Measurements from ENCODE around the gene ETV6.

The ETV6 gene

GRCh38 chr12:11722578-11723138 lies 73.2 kb downstream of the ETV6 start:
- DNase-seq: no peak

- no peak for DNase-seq
These were observed 74.5 kb downstream of the ETV6 start for GRCh38 chr12:11723993-11724392.

- DNase-seq: no peak
These were observed 75.4 kb downstream of the ETV6 start for GRCh38 chr12:11724888-11725311.

GRCh38 chr12:11725686-11726085 lies 76.2 kb downstream of the ETV6 start:
- no peak for DNase-seq

GRCh38 chr12:11726659-11727058 lies 77.2 kb downstream of the ETV6 start:
- no peak for DNase-seq

- DNase-seq: no peak
These were observed 77.7 kb downstream of the ETV6 start for GRCh38 chr12:11727133-11727664.

GRCh38 chr12:11728154-11728755 lies 78.8 kb downstream of the ETV6 start:
- DNase-seq: no peak

GRCh38 chr12:11729008-11729407 lies 79.5 kb downstream of the ETV6 start:
- DNase-seq: no peak

- DNase-seq: no peak
These were observed 80.1 kb downstream of the ETV6 start for GRCh38 chr12:11729439-11730150.

- no peak for DNase-seq
These were observed 81.0 kb downstream of the ETV6 start for GRCh38 chr12:11730299-11731041.

- no peak for DNase-seq
These were observed 81.5 kb downstream of the ETV6 start for GRCh38 chr12:11731042-11731357.

- no peak for DNase-seq
These were observed 82.0 kb downstream of the ETV6 start for GRCh38 chr12:11731455-11731854.

GRCh38 chr12:11732023-11732422 lies 82.5 kb downstream of the ETV6 start:
- no peak for DNase-seq

- DNase-seq: no peak
These were observed 83.2 kb downstream of the ETV6 start for GRCh38 chr12:11732715-11733114.

- no peak for DNase-seq
These were observed 85.2 kb downstream of the ETV6 start for GRCh38 chr12:11734580-11735180.

GRCh38 chr12:11738450-11738849 lies 89.0 kb downstream of the ETV6 start:
- DNase-seq: no peak

GRCh38 chr12:11739980-11740577 lies 90.6 kb downstream of the ETV6 start:
- DNase-seq: no peak

GRCh38 chr12:11741434-11742092 lies 92.1 kb downstream of the ETV6 start:
- DNase-seq: no peak

- no peak for DNase-seq
These were observed 94.2 kb downstream of the ETV6 start for GRCh38 chr12:11743423-11744409.

- DNase-seq: no peak
These were observed 94.9 kb downstream of the ETV6 start for GRCh38 chr12:11744410-11744801.

GRCh38 chr12:11745113-11745512 lies 95.6 kb downstream of the ETV6 start:
- no peak for DNase-seq
